Loucy (cell line): ENCODE measurements around the gene SCRG1.

Experiments used
- H2AFZ ChIP-seq: fragments of 200-600 bp; sonication (generic); 2 replicates; pipeline ENCODE4 v1.6.0; 2016; ENCODE audit warnings: antibody characterized with exemption, mild to moderate bottlenecking, low read length, moderate library complexity
- H3F3A ChIP-seq: fragments of 200-600 bp; 2 replicates; pipeline ENCODE4 v1.6.0; 2016; ENCODE audit warnings: antibody characterized with exemption, low read depth, mild to moderate bottlenecking
- H3K27me3 ChIP-seq: fragments of 200-600 bp; sonication (generic); 2 replicates; pipeline ENCODE4 v1.6.1; 2014; ENCODE audit warnings: low read length, mild to moderate bottlenecking; ENCODE audit not compliant: insufficient read depth, poor library complexity, severe bottlenecking
- H3K36me3 ChIP-seq: fragments of 200-600 bp; sonication (generic); 2 replicates; pipeline ENCODE4 v1.6.1; 2016; ENCODE audit warnings: low read length; ENCODE audit not compliant: insufficient read depth
- H3K4me1 ChIP-seq: fragments of 200-600 bp; sonication (generic); 2 replicates; pipeline ENCODE4 v1.5.1; 2014; ENCODE audit warnings: low read length, mild to moderate bottlenecking; ENCODE audit not compliant: insufficient read depth, poor library complexity, severe bottlenecking
- H3K4me2 ChIP-seq: fragments of 200-600 bp; sonication (generic); 2 replicates; pipeline ENCODE4 v1.6.0; 2014; ENCODE audit warnings: antibody characterized with exemption, low read length, low read depth, mild to moderate bottlenecking; ENCODE audit not compliant: poor library complexity, severe bottlenecking
- H3K4me3 ChIP-seq: fragments of 200-600 bp; sonication (generic); 2 replicates; pipeline ENCODE4 v1.5.1; 2014; ENCODE audit warnings: low read length, mild to moderate bottlenecking, mixed read lengths; ENCODE audit not compliant: poor library complexity, severe bottlenecking
- H3K79me2 ChIP-seq: fragments of 200-600 bp; sonication (generic); 2 replicates; pipeline ENCODE4 v1.6.1; 2014; ENCODE audit warnings: low read length; ENCODE audit not compliant: insufficient read depth
- H3K9ac ChIP-seq: fragments of 200-600 bp; sonication (generic); 2 replicates; pipeline ENCODE4 v1.6.0; 2014; ENCODE audit warnings: mild to moderate bottlenecking, low read depth, low read length, moderate library complexity; ENCODE audit not compliant: poor library complexity, severe bottlenecking
- H3K9me2 ChIP-seq: fragments of 200-600 bp; sonication (generic); replicated peaks from 2 replicates; pipeline ENCODE4 v1.6.1; 2016; ENCODE audit warnings: low read depth, low read length, mixed read lengths
- H3K9me3 ChIP-seq: fragments of 200-600 bp; sonication (generic); 2 replicates; pipeline ENCODE4 v1.6.1; 2014; ENCODE audit warnings: mild to moderate bottlenecking, antibody characterized with exemption, low read length, low read depth; ENCODE audit not compliant: insufficient read depth
- H4K20me1 ChIP-seq: fragments of 200-600 bp; sonication (generic); 2 replicates; pipeline ENCODE4 v1.6.0; 2014; ENCODE audit warnings: antibody characterized with exemption, low read length, mild to moderate bottlenecking; ENCODE audit not compliant: insufficient read depth, poor library complexity, severe bottlenecking
- EZH2phosphoT487 ChIP-seq: fragments of 200-600 bp; IDR thresholded peaks from 2 replicates; pipeline ENCODE4 v1.6.1; 2018; ENCODE audit warnings: antibody characterized with exemption, mild to moderate bottlenecking, moderate library complexity, borderline replicate concordance
- TF ChIP-seq, protein P1 (sequence below): fragments of 200-600 bp; sonication (generic); conservative IDR thresholded peaks from 2 replicates; pipeline ENCODE4 v1.5.1; 2014; ENCODE audit warnings: mild to moderate bottlenecking, antibody characterized with exemption, low read length

SCRG1 gene

GRCh38 chr4:173345648-173346047, 53.3 kb downstream of the SCRG1 start:
- Histone ChIP-seq H2AFZ (no peak overlapping the region), H3K9me3 (no peaks in the 10 kb centered on the region; the same call in 1 of the 2 replicates), H3K4me2 (no peak overlapping the region), H4K20me1 (no peaks in the 10 kb centered on the region), H3K4me1 (peaks cover 8% of the 10 kb centered on the region), H3K4me3 (no peak overlapping the region), H3K79me2 (peaks cover 7% of the 10 kb centered on the region; the same call in 1 of the 2 replicates), H3K36me3 (no peaks in the 10 kb centered on the region), H3K27me3 (no peaks in the 10 kb centered on the region), H3K9me2 (no peaks in the 10 kb centered on the region), H3F3A (no peaks in the 10 kb centered on the region), H3K9ac (no peak overlapping the region)
- TF ChIP-seq EZH2phosphoT487 = no peak
- TF ChIP-seq, protein P1, sequence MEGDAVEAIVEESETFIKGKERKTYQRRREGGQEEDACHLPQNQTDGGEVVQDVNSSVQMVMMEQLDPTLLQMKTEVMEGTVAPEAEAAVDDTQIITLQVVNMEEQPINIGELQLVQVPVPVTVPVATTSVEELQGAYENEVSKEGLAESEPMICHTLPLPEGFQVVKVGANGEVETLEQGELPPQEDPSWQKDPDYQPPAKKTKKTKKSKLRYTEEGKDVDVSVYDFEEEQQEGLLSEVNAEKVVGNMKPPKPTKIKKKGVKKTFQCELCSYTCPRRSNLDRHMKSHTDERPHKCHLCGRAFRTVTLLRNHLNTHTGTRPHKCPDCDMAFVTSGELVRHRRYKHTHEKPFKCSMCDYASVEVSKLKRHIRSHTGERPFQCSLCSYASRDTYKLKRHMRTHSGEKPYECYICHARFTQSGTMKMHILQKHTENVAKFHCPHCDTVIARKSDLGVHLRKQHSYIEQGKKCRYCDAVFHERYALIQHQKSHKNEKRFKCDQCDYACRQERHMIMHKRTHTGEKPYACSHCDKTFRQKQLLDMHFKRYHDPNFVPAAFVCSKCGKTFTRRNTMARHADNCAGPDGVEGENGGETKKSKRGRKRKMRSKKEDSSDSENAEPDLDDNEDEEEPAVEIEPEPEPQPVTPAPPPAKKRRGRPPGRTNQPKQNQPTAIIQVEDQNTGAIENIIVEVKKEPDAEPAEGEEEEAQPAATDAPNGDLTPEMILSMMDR = no peak

- H3K36me3 ChIP-seq = no peaks in the 10 kb centered on the region
- H4K20me1 ChIP-seq = no peaks in the 10 kb centered on the region
- no peaks in the 10 kb centered on the region for H3K9me2 ChIP-seq
- H3K4me3 ChIP-seq = no peak overlapping the region
- peaks cover 13% of the 10 kb centered on the region for H3K4me1 ChIP-seq
- H3K9ac ChIP-seq = no peak overlapping the region
- no peak for TF ChIP-seq EZH2phosphoT487
- TF ChIP-seq, protein P1 = no peak
- no peak overlapping the region for H2AFZ ChIP-seq
- peaks cover 9% of the 10 kb centered on the region; the same call in 1 of the 2 replicates for H3K79me2 ChIP-seq
- no peaks in the 10 kb centered on the region for H3K27me3 ChIP-seq
- no peak overlapping the region for H3K4me2 ChIP-seq
- no peaks in the 10 kb centered on the region for H3F3A ChIP-seq
- no peaks in the 10 kb centered on the region; the same call in 1 of the 2 replicates for H3K9me3 ChIP-seq
Observed at GRCh38 chr4:173343832-173344397, 55.0 kb downstream of the SCRG1 start.

GRCh38 chr4:173337463-173337862, 61.5 kb downstream of the SCRG1 start:
- no peak overlapping the region for H2AFZ ChIP-seq
- H3K9ac ChIP-seq = peak overlapping the region; percentile 100
- peaks cover 58% of the 10 kb centered on the region for H3K79me2 ChIP-seq
- no peaks in the 10 kb centered on the region for H3K9me2 ChIP-seq
- H4K20me1 ChIP-seq = peaks cover 15% of the 10 kb centered on the region
- peak overlapping the region; percentile 97 for H3K4me2 ChIP-seq
- H3K36me3 ChIP-seq = peaks cover 10% of the 10 kb centered on the region
- peaks cover 48% of the 10 kb centered on the region for H3K4me1 ChIP-seq
- H3K4me3 ChIP-seq = peak overlapping the region; percentile 59
- no peaks in the 10 kb centered on the region for H3F3A ChIP-seq
- TF ChIP-seq, protein P1 = no peak
- no peak for TF ChIP-seq EZH2phosphoT487
- H3K27me3 ChIP-seq = peaks cover 12% of the 10 kb centered on the region
- H3K9me3 ChIP-seq = no peaks in the 10 kb centered on the region
